GM12875 (cell line): ENCODE results near the gene FBP1.

ENCODE experiments used
- H3K4me3 ChIP-seq: one replicate; pipeline ENCODE4 v1.5.1; 2011; ENCODE audit warnings: low read depth, low read length, control low read depth
- TF ChIP-seq, protein P1 (sequence below): IDR thresholded peaks from 2 replicates; pipeline ENCODE4 v1.5.1; 2011; ENCODE audit warnings: low read depth, mild to moderate bottlenecking, control low read depth, inconsistent platforms, low read length, moderate library complexity, borderline replicate concordance; ENCODE audit not compliant: insufficient read depth

The FBP1 gene

DNA sequence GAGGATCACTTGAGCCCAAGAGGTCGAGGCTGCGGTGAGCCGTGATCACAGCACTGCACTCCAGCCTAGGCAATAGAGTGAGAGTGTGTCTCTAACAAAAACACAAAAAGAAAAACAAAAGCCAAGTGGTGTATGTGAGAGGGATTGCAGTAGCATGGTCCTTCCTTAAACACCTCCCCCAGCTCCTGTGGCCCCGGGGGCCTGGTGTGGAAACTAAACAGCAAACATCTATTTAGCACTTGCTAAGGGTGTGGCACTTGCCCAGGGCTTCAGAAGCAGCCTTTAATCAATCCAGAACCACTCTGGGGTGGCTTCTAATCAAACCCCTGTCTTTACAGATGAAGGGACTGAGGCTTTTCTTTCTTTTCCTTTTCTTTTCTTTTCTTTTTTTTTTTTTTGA is 4.4 kb upstream of the FBP1 start:
- TF ChIP-seq, protein P1, sequence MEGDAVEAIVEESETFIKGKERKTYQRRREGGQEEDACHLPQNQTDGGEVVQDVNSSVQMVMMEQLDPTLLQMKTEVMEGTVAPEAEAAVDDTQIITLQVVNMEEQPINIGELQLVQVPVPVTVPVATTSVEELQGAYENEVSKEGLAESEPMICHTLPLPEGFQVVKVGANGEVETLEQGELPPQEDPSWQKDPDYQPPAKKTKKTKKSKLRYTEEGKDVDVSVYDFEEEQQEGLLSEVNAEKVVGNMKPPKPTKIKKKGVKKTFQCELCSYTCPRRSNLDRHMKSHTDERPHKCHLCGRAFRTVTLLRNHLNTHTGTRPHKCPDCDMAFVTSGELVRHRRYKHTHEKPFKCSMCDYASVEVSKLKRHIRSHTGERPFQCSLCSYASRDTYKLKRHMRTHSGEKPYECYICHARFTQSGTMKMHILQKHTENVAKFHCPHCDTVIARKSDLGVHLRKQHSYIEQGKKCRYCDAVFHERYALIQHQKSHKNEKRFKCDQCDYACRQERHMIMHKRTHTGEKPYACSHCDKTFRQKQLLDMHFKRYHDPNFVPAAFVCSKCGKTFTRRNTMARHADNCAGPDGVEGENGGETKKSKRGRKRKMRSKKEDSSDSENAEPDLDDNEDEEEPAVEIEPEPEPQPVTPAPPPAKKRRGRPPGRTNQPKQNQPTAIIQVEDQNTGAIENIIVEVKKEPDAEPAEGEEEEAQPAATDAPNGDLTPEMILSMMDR: no peak

DNA sequence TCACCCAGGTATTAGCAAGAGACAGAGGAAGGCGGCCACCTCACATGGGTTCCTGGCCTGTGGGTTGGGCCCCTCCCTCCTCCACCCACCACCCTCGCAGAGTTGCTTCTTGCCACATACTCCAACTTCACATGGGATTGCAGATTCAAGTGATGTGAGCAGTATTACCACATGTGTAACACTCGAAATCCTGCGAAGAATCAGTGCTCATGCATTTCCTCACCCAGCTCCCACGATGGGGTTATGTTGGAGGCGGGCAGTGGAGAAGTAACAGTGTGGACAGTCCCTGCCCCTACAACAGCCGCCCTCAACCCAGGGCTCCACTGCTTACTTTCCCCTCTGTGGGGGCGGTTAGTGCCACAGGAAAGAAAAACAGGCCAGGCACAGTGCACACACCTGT is 3.9 kb upstream of the FBP1 start:
- no peak overlapping the region for H3K4me3 ChIP-seq

More for the DNA sequence above, 4.4 kb upstream of the FBP1 start:
- no peak overlapping the region for H3K4me3 ChIP-seq

DNA sequence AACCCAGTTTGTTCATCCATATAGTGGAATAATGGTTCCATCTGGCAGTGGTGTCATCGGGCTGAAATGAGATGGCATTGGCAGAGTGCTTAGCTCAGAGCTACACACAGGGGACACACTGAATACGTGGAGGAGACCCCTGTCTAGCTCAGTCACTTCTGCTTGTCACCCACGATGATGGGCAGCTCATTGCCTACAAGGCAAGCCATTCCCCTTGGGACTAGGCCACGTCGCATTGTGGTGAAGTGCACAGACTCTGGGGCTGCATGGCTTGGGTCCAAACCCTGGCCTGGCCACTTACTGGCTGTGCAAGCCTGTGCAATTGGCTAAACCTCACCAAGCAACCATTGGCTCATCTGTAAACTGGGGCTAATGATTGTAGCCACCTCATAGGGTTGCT is 3.2 kb upstream of the FBP1 start:
- H3K4me3 ChIP-seq: no peak overlapping the region
- TF ChIP-seq, protein P1: no peak

More for the DNA sequence above, 3.9 kb upstream of the FBP1 start:
- TF ChIP-seq, protein P1: no peak

DNA sequence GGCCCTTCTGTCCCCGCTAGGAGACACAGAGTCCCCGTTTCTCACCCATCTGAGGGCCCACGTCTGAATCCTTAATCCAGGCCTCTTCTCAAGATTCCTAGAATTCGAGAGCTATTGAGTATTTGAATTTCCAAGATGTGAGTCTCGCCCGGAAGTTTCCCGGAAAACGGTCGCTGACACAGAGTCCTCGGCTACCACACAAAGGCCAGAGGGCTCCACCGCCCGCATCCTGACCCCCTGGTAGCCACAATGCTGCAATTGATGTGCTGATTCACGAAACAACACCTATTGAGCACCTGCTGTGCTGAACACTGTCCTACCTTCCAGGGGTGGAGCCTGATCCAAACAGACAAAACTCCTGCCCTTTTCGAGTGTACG is 670 bp upstream of the FBP1 start:
- TF ChIP-seq, protein P1: no peak
- H3K4me3 ChIP-seq: peak overlapping the region; percentile 50

DNA sequence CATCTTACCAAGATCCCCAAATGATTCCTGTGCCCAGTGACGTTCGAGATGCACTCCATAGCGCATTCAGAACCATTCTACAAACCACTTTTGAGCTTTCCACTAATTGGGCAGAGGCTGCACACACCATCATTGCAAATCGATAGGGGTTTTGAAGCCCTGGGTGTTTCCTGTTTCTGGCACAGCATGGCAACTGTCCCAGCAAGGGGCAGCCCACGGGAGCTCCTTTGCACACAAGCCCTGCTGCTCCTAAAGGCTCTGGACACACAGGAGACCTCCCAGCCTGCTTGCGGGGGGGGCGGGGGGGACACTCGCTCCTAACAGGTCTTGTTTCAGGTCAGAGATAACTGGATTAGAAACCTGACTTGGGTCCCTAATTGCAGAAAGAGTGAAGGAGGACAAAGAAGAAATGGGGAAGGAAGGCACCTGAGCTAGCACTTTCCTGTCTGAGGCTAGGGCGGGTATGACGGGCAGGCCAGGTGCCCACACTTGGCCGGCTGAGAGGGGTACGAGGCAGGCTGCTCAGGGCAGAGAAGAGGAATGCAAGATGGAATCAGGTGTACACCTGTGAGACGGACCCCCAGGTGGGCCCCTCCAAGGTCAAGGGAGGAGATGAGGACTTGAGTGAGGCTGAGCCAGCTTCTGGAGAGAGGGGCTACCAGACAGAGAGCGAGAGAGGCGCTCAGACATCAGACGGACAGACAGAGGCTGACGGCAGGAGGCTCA is 820 bp downstream of the FBP1 start:
- peak overlapping the region; percentile 50 for H3K4me3 ChIP-seq
- TF ChIP-seq, protein P1: no peak

DNA sequence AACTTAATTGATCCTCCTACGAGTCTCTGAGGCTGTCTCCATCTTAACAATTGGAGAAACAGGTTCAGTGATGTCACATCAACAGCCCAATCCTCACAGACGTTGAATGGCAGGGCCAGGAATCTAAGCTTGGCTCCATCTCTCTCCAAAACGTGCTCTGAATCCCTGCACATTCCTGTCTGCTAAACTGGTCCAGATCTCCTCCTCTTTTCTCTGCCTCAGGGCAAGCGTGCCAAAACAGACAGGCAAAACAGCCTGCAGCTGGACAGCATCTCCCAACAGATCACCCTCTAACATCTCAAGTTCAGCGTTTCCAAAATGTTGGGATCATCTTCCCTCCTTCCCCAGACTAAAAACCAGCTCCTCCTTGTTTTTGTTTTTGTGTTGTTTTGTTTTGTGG is 6.6 kb downstream of the FBP1 start:
- TF ChIP-seq, protein P1: no peak

DNA sequence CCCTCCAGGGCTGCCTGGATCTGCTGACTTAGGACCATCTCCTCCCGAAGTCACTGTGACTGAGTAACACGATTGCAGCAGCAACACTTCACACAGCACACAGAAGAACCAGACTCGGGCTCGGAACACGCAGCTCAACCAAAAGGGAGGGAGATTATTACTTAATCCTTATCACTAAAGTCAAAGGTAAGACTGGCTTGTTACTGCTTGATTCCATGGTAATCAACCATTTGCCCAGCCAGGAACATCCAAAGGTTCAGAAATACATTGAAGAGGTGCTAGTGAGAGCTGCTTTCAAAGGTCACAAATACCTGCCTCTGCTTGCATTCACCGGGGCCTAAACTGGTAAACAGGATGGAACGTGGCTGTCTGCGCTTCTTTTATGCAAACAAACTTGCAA is 7.7 kb downstream of the FBP1 start:
- no peak overlapping the region for H3K4me3 ChIP-seq
- TF ChIP-seq, protein P1: no peak

More for the DNA sequence above, 6.6 kb downstream of the FBP1 start:
- no peak overlapping the region for H3K4me3 ChIP-seq
